Measurements from ENCODE around the gene TMEM132C.
"Not testable (repeated sequence)": the region's sequence is repeated elsewhere in the genome, so short reads cannot be mapped to it uniquely, and the experiment has no call there.

Gene TMEM132C

GRCh38 chr12:128571906-128572810 lies 305.2 kb downstream of the TMEM132C start:
- H3K36me3 Mint-ChIP-seq: no peaks in the 10 kb centered on the region
- H3K27me3 Mint-ChIP-seq: peaks cover 3% of the 10 kb centered on the region
- H3K4me3 Mint-ChIP-seq: no peak overlapping the region
- H3K4me1 Mint-ChIP-seq: no peaks in the 10 kb centered on the region
- no peak for ATAC-seq (ENCODE audit: low read depth)
- no peaks in the 10 kb centered on the region for H3K9me3 Mint-ChIP-seq
- no peak for DNase-seq (ENCODE audit: low spot score in 2 of 2)
- no peak overlapping the region for H3K27ac Mint-ChIP-seq

- ATAC-seq (ENCODE audit: low read depth) (no peak), DNase-seq (ENCODE audit: low spot score in 2 of 2) (no peak)
- peaks cover 2% of the 10 kb centered on the region for H3K9me3 Mint-ChIP-seq
- H3K27me3 Mint-ChIP-seq: no peaks in the 10 kb centered on the region
- H3K36me3 Mint-ChIP-seq: no peaks in the 10 kb centered on the region
- no peaks in the 10 kb centered on the region for H3K4me1 Mint-ChIP-seq
- H3K4me3 Mint-ChIP-seq: no peak overlapping the region
- no peak overlapping the region for H3K27ac Mint-ChIP-seq
Observed at GRCh38 chr12:128573907-128574306, 306.9 kb downstream of the TMEM132C start.

GRCh38 chr12:128578045-128578444 lies 311.1 kb downstream of the TMEM132C start:
- ATAC-seq (ENCODE audit: low read depth) (no peak), DNase-seq (ENCODE audit: low spot score in 2 of 2) (no peak)
- no peaks in the 10 kb centered on the region for H3K4me1 Mint-ChIP-seq
- peaks cover 2% of the 10 kb centered on the region for H3K9me3 Mint-ChIP-seq
- no peaks in the 10 kb centered on the region for H3K36me3 Mint-ChIP-seq
- H3K27ac Mint-ChIP-seq: no peak overlapping the region
- H3K27me3 Mint-ChIP-seq: no peaks in the 10 kb centered on the region
- no peak overlapping the region for H3K4me3 Mint-ChIP-seq

- no peak for ATAC-seq (ENCODE audit: low read depth)
- no peak overlapping the region for H3K4me3 Mint-ChIP-seq
- no peaks in the 10 kb centered on the region for H3K4me1 Mint-ChIP-seq
- no peaks in the 10 kb centered on the region for H3K36me3 Mint-ChIP-seq
- peaks cover 4% of the 10 kb centered on the region for H3K9me3 Mint-ChIP-seq
- H3K27ac Mint-ChIP-seq: no peak overlapping the region
- no peak for DNase-seq (ENCODE audit: low spot score in 2 of 2)
- H3K27me3 Mint-ChIP-seq: no peaks in the 10 kb centered on the region
Observed at GRCh38 chr12:128581321-128581761, 314.4 kb downstream of the TMEM132C start.

- DNase-seq (ENCODE audit: low spot score in 2 of 2): no peak
- Mint-ChIP-seq H3K27ac (no peak overlapping the region), H3K9me3 (peaks cover 2% of the 10 kb centered on the region), H3K4me1 (no peaks in the 10 kb centered on the region), H3K4me3 (no peak overlapping the region), H3K36me3 (no peaks in the 10 kb centered on the region), H3K27me3 (no peaks in the 10 kb centered on the region)
- ATAC-seq (ENCODE audit: low read depth): no peak
Observed at GRCh38 chr12:128583453-128583852, 316.5 kb downstream of the TMEM132C start.

- Mint-ChIP-seq H3K36me3 (no peaks in the 10 kb centered on the region), H3K27ac (no peak overlapping the region), H3K4me1 (no peaks in the 10 kb centered on the region)
Observed at GRCh38 chr12:128586451-128587029, 319.6 kb downstream of the TMEM132C start.

GRCh38 chr12:128587918-128588317 lies 320.9 kb downstream of the TMEM132C start:
- H3K4me1 Mint-ChIP-seq: peaks cover 2% of the 10 kb centered on the region
- H3K27ac Mint-ChIP-seq: no peak overlapping the region
- no peak overlapping the region for H3K4me3 Mint-ChIP-seq
- DNase-seq (ENCODE audit: low spot score in 2 of 2) (no peak), ATAC-seq (ENCODE audit: low read depth) (no peak)
- H3K9me3 Mint-ChIP-seq: peaks cover 3% of the 10 kb centered on the region
- H3K36me3 Mint-ChIP-seq: no peaks in the 10 kb centered on the region
- H3K27me3 Mint-ChIP-seq: peaks cover 3% of the 10 kb centered on the region

More at GRCh38 chr12:128586451-128587029, 319.6 kb downstream of the TMEM132C start:
- no peaks in the 10 kb centered on the region for H3K27me3 Mint-ChIP-seq
- ATAC-seq (ENCODE audit: low read depth) (no peak), DNase-seq (ENCODE audit: low spot score in 2 of 2) (no peak)
- no peak overlapping the region for H3K4me3 Mint-ChIP-seq
- H3K9me3 Mint-ChIP-seq: peaks cover 2% of the 10 kb centered on the region

- Mint-ChIP-seq H3K9me3 (peaks cover 4% of the 10 kb centered on the region), H3K36me3 (no peaks in the 10 kb centered on the region), H3K4me1 (peaks cover 3% of the 10 kb centered on the region), H3K27ac (no peak overlapping the region), H3K27me3 (peaks cover 6% of the 10 kb centered on the region), H3K4me3 (no peak overlapping the region)
- ATAC-seq (ENCODE audit: low read depth) (no peak), DNase-seq (ENCODE audit: low spot score in 2 of 2) (no peak)
Observed at GRCh38 chr12:128592220-128592744, 325.3 kb downstream of the TMEM132C start.

- no peaks in the 10 kb centered on the region for H3K36me3 Mint-ChIP-seq
Observed at GRCh38 chr12:128594521-128594920, 327.6 kb downstream of the TMEM132C start.

GRCh38 chr12:128595609-128596008 lies 328.6 kb downstream of the TMEM132C start:
- Mint-ChIP-seq H3K27ac (no peak overlapping the region), H3K4me3 (no peak overlapping the region), H3K9me3 (peaks cover 4% of the 10 kb centered on the region), H3K27me3 (peaks cover 6% of the 10 kb centered on the region), H3K36me3 (no peaks in the 10 kb centered on the region), H3K4me1 (peaks cover 3% of the 10 kb centered on the region)
- DNase-seq (ENCODE audit: low spot score in 2 of 2) (no peak), ATAC-seq (ENCODE audit: low read depth) (no peak)

More at GRCh38 chr12:128594521-128594920, 327.6 kb downstream of the TMEM132C start:
- H3K27ac Mint-ChIP-seq: no peak overlapping the region
- ATAC-seq (ENCODE audit: low read depth) (no peak), DNase-seq (ENCODE audit: low spot score in 2 of 2) (no peak)
- peaks cover 3% of the 10 kb centered on the region for H3K4me1 Mint-ChIP-seq
- peaks cover 6% of the 10 kb centered on the region for H3K27me3 Mint-ChIP-seq
- no peak overlapping the region for H3K4me3 Mint-ChIP-seq
- H3K9me3 Mint-ChIP-seq: peaks cover 4% of the 10 kb centered on the region

GRCh38 chr12:128600886-128601285 lies 333.9 kb downstream of the TMEM132C start:
- ATAC-seq (ENCODE audit: low read depth) (no peak), DNase-seq (ENCODE audit: low spot score in 2 of 2) (no peak)
- Mint-ChIP-seq H3K4me3 (no peak overlapping the region), H3K27me3 (no peaks in the 10 kb centered on the region), H3K4me1 (no peaks in the 10 kb centered on the region), H3K9me3 (peaks cover 1% of the 10 kb centered on the region), H3K36me3 (no peaks in the 10 kb centered on the region), H3K27ac (no peak overlapping the region)

- DNase-seq (ENCODE audit: low spot score in 2 of 2) (no peak), ATAC-seq (ENCODE audit: low read depth) (no peak)
- Mint-ChIP-seq H3K9me3 (no peaks in the 10 kb centered on the region), H3K36me3 (no peaks in the 10 kb centered on the region), H3K27me3 (peaks cover 2% of the 10 kb centered on the region), H3K27ac (no peak overlapping the region), H3K4me3 (no peak overlapping the region), H3K4me1 (no peaks in the 10 kb centered on the region)
Observed at GRCh38 chr12:128603573-128604115, 336.7 kb downstream of the TMEM132C start.

- not testable (repeated sequence) for ATAC-seq (ENCODE audit: low read depth); H3K36me3 Mint-ChIP-seq; H3K4me1 Mint-ChIP-seq
Observed at GRCh38 chr12:128604219-128604618, 337.2 kb downstream of the TMEM132C start.

GRCh38 chr12:128606051-128606450 lies 339.1 kb downstream of the TMEM132C start:
- peaks cover 2% of the 10 kb centered on the region for H3K27me3 Mint-ChIP-seq
- no peak overlapping the region for H3K27ac Mint-ChIP-seq
- ATAC-seq (ENCODE audit: low read depth) (no peak), DNase-seq (ENCODE audit: low spot score in 2 of 2) (no peak)
- H3K4me3 Mint-ChIP-seq: no peak overlapping the region
- H3K9me3 Mint-ChIP-seq: no peaks in the 10 kb centered on the region
- no peaks in the 10 kb centered on the region for H3K4me1 Mint-ChIP-seq
- H3K36me3 Mint-ChIP-seq: no peaks in the 10 kb centered on the region

More at GRCh38 chr12:128604219-128604618, 337.2 kb downstream of the TMEM132C start:
- DNase-seq (ENCODE audit: low spot score in 2 of 2); H3K9me3 Mint-ChIP-seq; H3K4me3 Mint-ChIP-seq; H3K27ac Mint-ChIP-seq; H3K27me3 Mint-ChIP-seq: not testable (repeated sequence)
